HG02610 (cell line): ENCODE data around the gene ESRRG.

ENCODE experiments used
- ATAC-seq: cut with Tn5 transposase; IDR thresholded peaks from one replicate; pipeline ENCODE4 v1.9.1; 2021; ENCODE audit warnings: mild to moderate bottlenecking, moderate library complexity; ENCODE audit not compliant: unreplicated experiment

ESRRG gene

GRCh38 chr1:216457356-216457755, 265.9 kb downstream of the ESRRG start:
- no peak for ATAC-seq

GRCh38 chr1:216456682-216457081, 266.5 kb downstream of the ESRRG start:
- no peak for ATAC-seq

- no peak for ATAC-seq
These were observed 269.5 kb downstream of the ESRRG start for GRCh38 chr1:216453777-216454176.
